Activated T-cell treated with anti-CD3 and anti-CD28 coated beads, Interleukin-2, amount 50 U/mL, for 24 hours (primary cell): ENCODE results near the gene ASAP3.
"Not testable (repeated sequence)": the region's sequence is repeated elsewhere in the genome, so short reads cannot be mapped to it uniquely, and the experiment has no call there.

Experiments used
- DNase-seq: peaks from one replicate; pipeline ENCODE4 v3.0.0-alpha.2; 2020
- H3K27ac Mint-ChIP-seq: 2 replicates; pipeline ENCODE4 v1.8.0; 2020; ENCODE audit warnings: mild to moderate bottlenecking, mixed read lengths
- H3K27me3 Mint-ChIP-seq: 2 replicates; pipeline ENCODE4 v1.8.0; 2020; ENCODE audit warnings: mixed read lengths
- H3K36me3 Mint-ChIP-seq: 2 replicates; pipeline ENCODE4 v1.8.0; 2020; ENCODE audit warnings: low read depth, mixed read lengths
- H3K4me1 Mint-ChIP-seq: 2 replicates; pipeline ENCODE4 v1.8.0; 2020; ENCODE audit warnings: low read depth, mixed read lengths
- H3K4me3 Mint-ChIP-seq: 2 replicates; pipeline ENCODE4 v1.8.0; 2020; ENCODE audit warnings: mild to moderate bottlenecking, moderate library complexity, mixed read lengths
- H3K9me3 Mint-ChIP-seq: 2 replicates; pipeline ENCODE4 v1.8.0; 2020; ENCODE audit warnings: mixed read lengths

The ASAP3 gene

DNA sequence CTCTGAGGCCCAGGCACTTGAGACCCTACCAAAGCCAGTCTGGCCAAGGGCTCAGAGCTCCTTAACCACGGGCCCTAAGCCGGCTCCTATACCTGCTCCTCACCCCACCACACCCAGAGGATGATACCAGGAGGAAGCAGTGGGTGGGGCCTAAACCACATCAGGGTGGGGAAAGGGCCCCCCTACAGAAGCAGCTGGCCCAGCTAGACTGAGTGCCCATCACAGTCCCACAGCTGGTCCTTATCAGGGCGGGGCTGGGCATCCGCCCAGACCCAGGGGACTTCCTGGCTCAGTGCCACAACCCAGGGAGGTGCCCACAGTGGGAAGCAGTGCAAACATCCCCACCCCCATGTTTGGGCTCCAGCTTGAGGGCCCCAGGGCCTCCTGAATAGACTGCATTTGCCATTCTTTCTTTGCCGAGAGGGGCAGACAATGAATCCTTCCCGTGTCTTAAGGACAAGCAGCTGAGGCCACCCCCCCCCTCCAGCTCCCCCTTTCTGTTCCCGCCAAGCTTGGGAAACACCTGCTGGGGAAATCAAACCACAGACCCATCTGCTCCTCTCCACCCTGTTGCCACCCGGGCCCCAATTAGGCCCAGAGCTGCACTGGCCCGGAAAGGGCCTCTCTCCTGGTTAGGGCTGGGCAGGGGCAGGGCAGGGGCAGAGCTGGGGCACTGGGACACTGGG lies 40.9 kb upstream of the ASAP3 start:
- Mint-ChIP-seq H3K4me3 (no peak overlapping the region), H3K27me3 (no peaks in the 10 kb centered on the region), H3K4me1 (peaks cover 67% of the 10 kb centered on the region), H3K27ac (peak overlapping the region; percentile 75), H3K9me3 (no peaks in the 10 kb centered on the region), H3K36me3 (peaks cover 76% of the 10 kb centered on the region)
- DNase-seq: no peak

DNA sequence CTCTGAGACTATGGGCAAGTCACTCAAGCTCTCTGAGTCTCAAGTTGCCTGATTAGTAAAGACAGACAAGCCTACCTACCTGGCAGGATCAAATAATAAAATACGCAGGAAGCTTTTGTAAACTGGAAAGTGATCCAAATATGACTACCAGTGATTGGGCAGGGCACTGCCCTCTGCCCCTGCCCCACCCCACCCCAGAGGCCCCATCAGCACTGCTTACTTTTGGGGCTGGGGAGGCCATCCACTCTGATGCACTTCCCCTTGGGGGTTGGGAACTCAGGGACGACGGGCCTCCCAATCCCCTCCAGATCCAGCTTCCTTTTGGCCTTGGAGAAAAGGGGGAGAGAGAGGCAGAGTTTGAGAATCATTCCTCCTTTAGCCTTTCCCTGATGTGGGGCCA lies 40.2 kb upstream of the ASAP3 start:
- Mint-ChIP-seq H3K27me3 (no peaks in the 10 kb centered on the region), H3K4me1 (peaks cover 60% of the 10 kb centered on the region), H3K4me3 (no peak overlapping the region), H3K36me3 (peaks cover 76% of the 10 kb centered on the region), H3K9me3 (no peaks in the 10 kb centered on the region), H3K27ac (peak overlapping the region; percentile 75)
- DNase-seq: no peak

DNA sequence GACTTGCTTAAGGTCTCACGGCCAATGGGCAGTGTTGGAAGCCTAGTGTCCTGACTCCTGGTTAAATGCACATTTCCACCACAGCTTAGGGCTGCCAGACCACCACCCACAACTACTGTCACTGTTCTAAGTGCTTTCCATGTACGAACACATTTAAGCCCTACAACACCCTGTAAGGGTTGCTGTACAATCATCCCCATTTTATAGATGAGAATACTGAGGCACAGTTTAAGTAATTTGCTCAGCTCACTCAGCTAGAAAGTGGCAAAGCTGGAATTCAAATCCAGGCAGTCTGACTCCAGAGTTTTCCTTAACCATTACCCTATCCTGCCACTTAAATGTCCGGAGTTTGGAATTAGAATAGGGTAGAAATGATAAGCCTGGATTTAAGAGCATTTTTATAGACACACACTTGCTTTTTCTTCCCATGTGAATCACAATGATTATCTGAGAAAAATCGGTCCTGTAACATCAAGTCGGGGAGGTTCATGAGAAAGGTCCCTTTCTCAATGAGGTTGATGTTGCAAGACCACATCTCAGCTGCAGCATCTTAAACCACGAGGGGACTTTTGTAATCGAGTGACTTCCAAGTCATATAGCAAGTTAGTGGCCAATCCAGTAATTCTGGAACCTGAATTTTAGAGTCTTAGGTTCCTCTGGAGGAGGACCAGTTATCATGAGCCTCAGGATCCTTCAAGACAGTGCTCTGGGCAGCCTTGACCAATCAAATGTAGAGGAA lies 38.4 kb upstream of the ASAP3 start:
- Mint-ChIP-seq H3K4me1 (peaks cover 42% of the 10 kb centered on the region), H3K4me3 (no peak overlapping the region), H3K27me3 (no peaks in the 10 kb centered on the region), H3K27ac (no peak overlapping the region), H3K36me3 (peaks cover 82% of the 10 kb centered on the region), H3K9me3 (no peaks in the 10 kb centered on the region)
- no peak for DNase-seq

DNA sequence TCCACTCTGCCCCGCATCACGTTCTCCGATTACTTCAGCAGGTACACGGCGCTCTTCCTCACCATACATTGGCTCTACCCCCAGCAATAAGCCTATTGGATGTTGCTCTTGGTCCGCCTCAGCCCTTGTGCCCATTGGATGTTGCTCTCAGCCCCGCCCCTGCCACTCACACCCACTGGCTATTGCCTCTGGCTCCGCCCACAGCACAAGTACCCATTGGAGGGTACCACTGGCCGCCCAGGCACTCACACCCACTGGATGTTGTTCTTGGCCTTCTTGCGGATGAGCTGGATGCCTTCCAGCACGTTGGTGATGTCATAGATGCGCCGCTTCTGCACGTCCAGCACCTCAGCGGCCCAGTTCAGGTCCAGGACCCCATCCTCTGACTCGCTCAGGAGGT lies 37.6 kb upstream of the ASAP3 start:
- Mint-ChIP-seq H3K4me3 (no peak overlapping the region), H3K4me1 (peaks cover 34% of the 10 kb centered on the region), H3K27ac (no peak overlapping the region), H3K9me3 (no peaks in the 10 kb centered on the region), H3K36me3 (peaks cover 82% of the 10 kb centered on the region), H3K27me3 (no peaks in the 10 kb centered on the region)
- DNase-seq: no peak

DNA sequence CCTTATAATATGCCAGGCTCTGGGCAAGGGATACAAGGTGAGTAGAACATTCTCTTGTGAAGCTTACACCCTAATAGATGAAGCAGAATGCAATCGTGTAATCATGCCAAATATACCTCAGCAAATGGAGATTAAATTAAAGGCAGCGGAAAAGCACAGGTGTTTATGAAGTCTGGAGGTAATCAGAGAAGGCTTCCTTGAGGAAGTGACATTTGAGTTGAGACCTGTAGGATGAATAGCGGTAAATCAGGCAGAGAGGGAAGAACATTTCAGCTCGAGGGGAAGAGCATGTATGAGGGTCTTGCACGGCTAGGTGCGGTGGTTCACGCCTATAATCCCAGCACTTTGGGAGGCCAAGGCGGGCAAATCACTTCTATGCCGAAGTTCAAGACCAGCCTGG lies 33.6 kb upstream of the ASAP3 start:
- Mint-ChIP-seq H3K36me3 (peaks cover 93% of the 10 kb centered on the region), H3K9me3 (no peaks in the 10 kb centered on the region), H3K27me3 (no peaks in the 10 kb centered on the region), H3K4me1 (peaks cover 5% of the 10 kb centered on the region), H3K4me3 (no peak overlapping the region), H3K27ac (no peak overlapping the region)
- no peak for DNase-seq

DNA sequence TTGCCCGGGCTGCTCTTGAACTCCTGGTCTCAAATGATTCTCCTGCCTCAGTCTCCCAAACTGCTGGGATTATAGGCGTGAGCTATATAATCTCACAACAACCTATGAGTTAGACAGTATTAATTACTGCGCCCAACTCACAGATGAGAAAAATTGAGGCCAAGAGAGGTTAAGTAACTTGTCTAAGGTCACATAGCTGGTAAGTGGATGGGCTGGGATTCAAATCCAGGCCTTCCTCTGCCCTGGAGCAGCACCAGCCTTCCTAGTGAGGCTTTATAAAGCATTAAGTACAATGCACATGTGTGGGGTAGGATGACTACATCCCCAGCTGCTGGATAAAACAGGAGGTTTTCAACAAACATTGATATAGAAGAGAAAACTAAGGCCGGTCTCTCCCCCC lies 31.9 kb upstream of the ASAP3 start:
- no peaks in the 10 kb centered on the region for H3K4me1 Mint-ChIP-seq
- peaks cover 90% of the 10 kb centered on the region for H3K36me3 Mint-ChIP-seq
- no peak for DNase-seq
- no peak overlapping the region for H3K27ac Mint-ChIP-seq
- no peaks in the 10 kb centered on the region for H3K27me3 Mint-ChIP-seq
- H3K4me3 Mint-ChIP-seq: no peak overlapping the region
- H3K9me3 Mint-ChIP-seq: no peaks in the 10 kb centered on the region

DNA sequence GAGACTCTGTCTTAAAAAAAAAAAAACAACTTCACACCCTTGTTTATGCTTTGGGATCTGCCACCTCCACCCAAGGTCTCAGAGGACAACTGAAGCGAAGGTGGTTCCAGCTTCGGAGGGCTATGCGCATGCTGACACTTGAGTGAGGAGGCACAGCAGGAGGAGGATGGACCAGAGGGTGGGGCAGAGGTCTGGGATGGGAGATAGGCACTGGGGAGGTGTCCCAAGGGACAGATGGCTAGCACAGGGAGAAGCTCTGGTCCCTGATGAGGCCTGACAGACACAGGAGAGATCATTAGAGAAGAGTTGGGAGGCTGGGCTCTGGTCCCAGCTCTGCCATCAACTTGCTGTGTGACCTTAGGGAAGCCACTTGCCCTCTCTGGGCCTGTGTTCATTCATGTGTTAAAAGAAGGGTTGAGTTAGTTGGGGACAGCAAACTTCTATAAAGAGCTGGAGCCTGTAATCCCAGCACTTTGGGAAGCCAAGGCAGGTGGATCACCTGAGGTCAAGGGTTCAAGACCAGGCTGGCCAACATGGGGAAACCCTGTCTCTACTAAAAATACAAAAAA lies 30.2 kb upstream of the ASAP3 start:
- Mint-ChIP-seq H3K27me3 (no peaks in the 10 kb centered on the region), H3K4me1 (no peaks in the 10 kb centered on the region), H3K27ac (no peak overlapping the region), H3K9me3 (no peaks in the 10 kb centered on the region), H3K36me3 (peaks cover 92% of the 10 kb centered on the region), H3K4me3 (no peak overlapping the region)
- no peak for DNase-seq

DNA sequence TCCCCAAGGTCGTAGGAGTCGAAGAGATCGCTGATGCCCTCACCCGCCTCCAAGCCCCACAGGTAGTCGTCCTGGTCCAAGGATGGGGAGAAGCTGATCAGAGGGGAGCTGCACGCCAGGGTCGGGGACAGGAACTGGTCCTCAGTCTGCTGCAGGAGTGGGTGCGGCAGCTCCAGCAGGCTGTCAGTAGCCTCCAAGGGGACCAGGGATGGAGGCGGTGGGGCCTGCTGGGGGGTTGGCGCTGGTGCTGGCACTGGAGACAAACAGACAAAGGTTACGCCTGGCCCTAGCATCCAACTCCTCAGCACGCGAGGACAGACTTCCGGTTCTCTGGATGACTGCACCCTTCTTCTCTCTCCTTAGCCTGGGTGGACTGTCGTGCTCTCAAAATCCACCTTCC lies 25.9 kb upstream of the ASAP3 start:
- Mint-ChIP-seq H3K4me3 (no peak overlapping the region), H3K27ac (no peak overlapping the region)

DNA sequence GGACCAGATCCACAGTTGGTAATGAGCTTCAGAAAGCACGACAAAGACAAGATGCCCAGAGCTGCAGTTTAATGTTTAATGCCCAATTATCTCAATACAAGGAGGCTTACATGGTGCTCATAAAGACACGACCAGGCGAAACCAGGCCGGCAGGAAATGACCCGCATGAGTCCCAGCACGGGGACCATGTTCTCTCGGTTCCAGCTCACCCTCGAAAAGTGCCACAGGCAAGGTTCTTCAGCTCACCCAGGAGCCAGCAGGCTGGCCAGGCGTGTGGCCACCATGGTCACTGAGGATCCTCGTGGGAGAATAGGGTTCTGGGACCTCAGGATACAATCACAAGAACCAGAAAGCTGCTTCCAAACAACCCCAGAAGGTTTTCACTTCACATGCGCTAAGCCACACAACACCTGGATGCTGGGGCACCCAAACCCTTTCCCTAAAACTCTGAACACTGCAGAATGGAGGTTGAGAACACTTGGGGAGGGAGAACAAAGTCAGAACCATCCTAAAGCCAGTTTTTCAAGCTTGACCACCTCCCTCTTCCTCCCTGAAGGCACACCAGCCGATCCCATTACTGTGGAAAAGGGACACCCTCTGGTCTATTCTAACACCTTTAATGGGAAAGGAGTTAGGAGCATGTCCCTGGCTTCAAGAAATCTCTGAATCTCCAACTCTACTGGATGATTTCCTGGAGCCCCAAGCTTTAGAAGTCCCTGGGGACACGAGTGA lies 22.6 kb upstream of the ASAP3 start:
- H3K4me3 Mint-ChIP-seq: no peak overlapping the region
- no peak for DNase-seq
- no peak overlapping the region for H3K27ac Mint-ChIP-seq
- H3K9me3 Mint-ChIP-seq: no peaks in the 10 kb centered on the region
- H3K27me3 Mint-ChIP-seq: no peaks in the 10 kb centered on the region
- H3K36me3 Mint-ChIP-seq: peaks cover 58% of the 10 kb centered on the region
- no peaks in the 10 kb centered on the region for H3K4me1 Mint-ChIP-seq

More for the DNA sequence above, 25.9 kb upstream of the ASAP3 start:
- no peak for DNase-seq
- H3K36me3 Mint-ChIP-seq: peaks cover 86% of the 10 kb centered on the region
- H3K27me3 Mint-ChIP-seq: no peaks in the 10 kb centered on the region
- H3K9me3 Mint-ChIP-seq: no peaks in the 10 kb centered on the region
- no peaks in the 10 kb centered on the region for H3K4me1 Mint-ChIP-seq

DNA sequence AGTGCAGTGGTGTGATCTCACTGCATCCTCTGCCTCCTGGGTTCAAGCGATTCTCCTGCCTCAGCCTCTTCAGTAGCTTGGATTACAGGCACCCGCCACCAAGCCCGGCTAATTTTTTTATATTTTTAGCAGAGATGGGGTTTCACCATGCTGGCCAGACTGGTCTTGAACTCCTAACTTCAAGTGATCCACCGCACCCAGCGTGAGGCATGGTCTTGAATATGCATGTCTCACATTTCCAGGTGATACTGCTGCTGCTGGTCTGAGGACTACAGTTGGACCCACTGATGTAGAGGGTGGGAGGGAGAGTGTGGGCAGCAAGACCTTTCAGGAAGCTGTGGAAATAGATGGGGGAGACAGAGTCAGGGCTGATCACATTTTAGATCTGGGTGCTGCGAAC lies 21.9 kb upstream of the ASAP3 start:
- H3K9me3 Mint-ChIP-seq: no peaks in the 10 kb centered on the region
- DNase-seq: no peak
- H3K27ac Mint-ChIP-seq: no peak overlapping the region
- H3K27me3 Mint-ChIP-seq: no peaks in the 10 kb centered on the region
- no peaks in the 10 kb centered on the region for H3K4me1 Mint-ChIP-seq
- H3K4me3 Mint-ChIP-seq: no peak overlapping the region
- H3K36me3 Mint-ChIP-seq: peaks cover 51% of the 10 kb centered on the region

DNA sequence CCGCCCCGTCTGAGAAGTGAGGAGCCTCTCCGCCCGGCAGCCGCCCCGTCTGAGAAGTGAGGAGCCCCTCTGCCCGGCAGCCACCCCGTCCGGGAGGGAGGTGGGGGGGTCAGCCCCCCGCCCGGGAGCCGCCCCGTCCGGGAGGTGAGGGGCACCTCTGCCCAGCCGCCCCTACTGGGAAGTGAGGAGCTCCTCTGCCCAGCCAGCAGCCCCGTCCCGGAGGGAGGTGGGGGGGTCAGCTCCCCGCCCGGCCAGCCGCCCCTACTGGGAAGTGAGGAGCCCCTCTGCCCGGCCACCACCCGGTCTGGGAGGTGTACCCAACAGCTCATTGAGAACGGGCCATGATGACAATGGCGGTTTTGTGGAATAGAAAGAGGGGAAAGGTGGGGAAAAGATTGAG lies 20.2 kb upstream of the ASAP3 start:
- H3K4me1 Mint-ChIP-seq, H3K4me3 Mint-ChIP-seq, DNase-seq, H3K9me3 Mint-ChIP-seq, H3K27me3 Mint-ChIP-seq, H3K27ac Mint-ChIP-seq: not testable (repeated sequence)
- H3K36me3 Mint-ChIP-seq: peaks cover 34% of the 10 kb centered on the region

DNA sequence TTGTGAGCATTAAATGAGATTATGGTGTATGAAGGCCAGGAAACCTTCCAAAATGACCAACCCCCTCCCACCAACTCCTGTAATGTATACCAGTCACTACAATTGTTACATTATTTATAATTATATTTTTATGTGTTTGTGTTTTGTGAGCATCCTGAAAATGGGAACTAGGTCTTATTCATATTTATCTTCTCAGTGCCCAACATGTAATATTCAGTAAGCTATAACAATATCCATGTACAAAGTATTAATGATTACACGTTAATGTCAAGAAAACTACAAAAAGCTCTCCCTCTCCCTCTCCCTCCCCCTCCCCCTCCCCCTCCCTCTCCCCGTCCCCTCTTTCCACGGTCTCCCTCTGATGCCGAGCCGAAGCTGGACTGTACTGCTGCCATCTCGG lies 19.0 kb upstream of the ASAP3 start:
- no peak for DNase-seq
- Mint-ChIP-seq H3K4me1 (no peaks in the 10 kb centered on the region), H3K27me3 (no peaks in the 10 kb centered on the region), H3K36me3 (peaks cover 23% of the 10 kb centered on the region), H3K4me3 (no peak overlapping the region), H3K27ac (no peak overlapping the region), H3K9me3 (no peaks in the 10 kb centered on the region)

DNA sequence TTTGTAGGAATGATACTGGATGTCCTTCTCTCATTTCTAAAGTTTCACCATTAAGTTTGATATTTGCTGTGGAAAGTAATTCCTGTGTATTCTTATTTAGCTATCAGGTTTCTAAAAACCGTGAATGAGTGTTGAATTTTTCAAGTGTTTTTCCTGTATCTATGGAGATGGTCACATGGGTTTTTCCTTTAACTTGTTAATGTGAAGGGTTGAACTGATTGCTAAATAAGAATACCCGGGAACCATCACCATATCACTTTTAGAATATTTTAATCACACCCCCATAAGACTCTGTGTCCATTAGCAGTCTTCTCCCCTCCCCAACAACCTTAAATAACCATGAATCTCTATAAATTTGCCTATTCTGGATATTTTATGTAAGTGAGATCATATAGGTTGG lies 16.5 kb upstream of the ASAP3 start:
- Mint-ChIP-seq H3K36me3 (peaks cover 4% of the 10 kb centered on the region), H3K27me3 (no peaks in the 10 kb centered on the region), H3K9me3 (no peaks in the 10 kb centered on the region), H3K27ac (no peak overlapping the region), H3K4me1 (peaks cover 3% of the 10 kb centered on the region), H3K4me3 (no peak overlapping the region)
- no peak for DNase-seq

DNA sequence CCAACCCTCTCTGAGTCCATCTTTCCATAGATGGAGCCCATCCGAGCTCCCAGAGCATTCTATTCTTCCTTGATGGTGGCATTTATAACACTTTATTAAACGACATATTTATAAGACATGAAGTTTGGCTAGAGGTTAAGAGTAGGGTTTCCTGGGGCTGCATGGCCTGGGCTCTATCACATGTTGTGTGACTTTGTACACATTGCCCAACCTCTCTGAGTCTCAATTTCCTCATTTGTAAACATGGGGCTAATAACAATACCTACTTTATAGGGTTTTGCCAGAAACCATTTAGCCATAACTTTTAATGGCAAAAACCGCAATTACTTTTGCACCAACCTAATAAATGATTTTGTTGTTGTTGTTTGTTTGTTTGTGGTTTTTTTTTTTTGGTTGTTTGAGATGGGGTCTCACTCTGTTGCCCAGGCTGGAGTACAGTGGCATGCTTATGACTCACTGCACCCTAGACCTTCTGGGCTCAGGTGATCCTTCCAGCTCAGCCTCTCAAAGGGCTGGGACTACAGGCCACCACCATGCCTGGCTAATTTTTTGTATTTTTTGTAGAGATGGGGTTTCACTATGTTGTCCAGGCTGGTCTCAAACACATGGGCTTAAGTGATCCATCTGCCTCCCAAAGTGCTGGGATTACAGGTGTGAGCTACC lies 13.9 kb upstream of the ASAP3 start:
- DNase-seq: no peak
- Mint-ChIP-seq H3K27ac (no peak overlapping the region), H3K9me3 (no peaks in the 10 kb centered on the region), H3K4me3 (no peak overlapping the region), H3K27me3 (no peaks in the 10 kb centered on the region), H3K4me1 (peaks cover 3% of the 10 kb centered on the region), H3K36me3 (no peaks in the 10 kb centered on the region)
